Stimulated activated CD8-positive, alpha-beta memory T cell treated with anti-CD3 and anti-CD28 coated beads, Interleukin-7, amount 100 ng/mL, for 48 hours (primary cell): Measurements from ENCODE around the gene FBXW8.
A peak's percentile ranks its signal among the peaks of the same experiment; 100 is the strongest.

ENCODE experiments used
- DNase-seq, 2 donors: peaks; one replicate each; pipeline ENCODE4 v3.0.0-alpha.2; 2020; ENCODE audit warnings: low read depth in 1 of 2; ENCODE audit errors: extremely low read depth in 1 of 2

Gene FBXW8

GRCh38 chr12:116910645-116911451 is at the start of gene FBXW8:
TSS of gene FBXW8 (plus strand) at chr12:116910950. CDS start at chr12:116911038, 88 bp downstream.
- peak; percentile 60 to 66 for DNase-seq

- no peak for DNase-seq
Observed at GRCh38 chr12:116861320-116861719, 49.4 kb upstream of the FBXW8 start.

GRCh38 chr12:116862167-116862566 is 48.6 kb upstream of the FBXW8 start:
- DNase-seq, result no peak

- DNase-seq, result no peak
Observed at GRCh38 chr12:116863275-116863767, 47.4 kb upstream of the FBXW8 start.

- DNase-seq, result no peak
Observed at GRCh38 chr12:116864371-116865160, 46.2 kb upstream of the FBXW8 start.

- no peak for DNase-seq
Observed at GRCh38 chr12:116867523-116867922, 43.2 kb upstream of the FBXW8 start.

GRCh38 chr12:116870306-116870705 is 40.4 kb upstream of the FBXW8 start:
- DNase-seq, result no peak

GRCh38 chr12:116874324-116874995 is 36.3 kb upstream of the FBXW8 start:
- no peak for DNase-seq

- no peak for DNase-seq
Observed at GRCh38 chr12:116876151-116876869, 34.4 kb upstream of the FBXW8 start.

GRCh38 chr12:116878567-116879508 is 31.9 kb upstream of the FBXW8 start:
- DNase-seq, result no peak

- no peak for DNase-seq
Observed at GRCh38 chr12:116879509-116880212, 31.1 kb upstream of the FBXW8 start.

GRCh38 chr12:116880213-116880816 is 30.4 kb upstream of the FBXW8 start:
- no peak for DNase-seq

GRCh38 chr12:116880817-116881324 is 29.9 kb upstream of the FBXW8 start:
- peak in 1 of 2 donors; percentile 9 for DNase-seq

GRCh38 chr12:116881325-116881876 is 29.3 kb upstream of the FBXW8 start, which contains the start of gene HRK:
TSS of gene HRK (minus strand) at chr12:116881441. CDS start at chr12:116881307, 134 bp downstream.
- no peak for DNase-seq

GRCh38 chr12:116881877-116882507 is 28.8 kb upstream of the FBXW8 start:
- no peak for DNase-seq

GRCh38 chr12:116882742-116883141 is 28.0 kb upstream of the FBXW8 start:
- no peak for DNase-seq

- DNase-seq, result no peak
Observed at GRCh38 chr12:116884871-116885270, 25.9 kb upstream of the FBXW8 start.
